AG04449 (cell line): ENCODE data around the gene SLC25A23.

Source experiments
- CTCF ChIA-PET: fragments of 350-600 bp; formaldehyde crosslinking; extraction: SDS; loops from one replicate; lab custom pipeline; 2021; ENCODE audit warnings: antibody characterized with exemption; lab: Yijun Ruan, JAX
- POLR2A ChIA-PET: fragments of 400-600, 350-600 bp; formaldehyde crosslinking; extraction: SDS; loops from one replicate; lab custom pipeline; 2020; ENCODE audit warnings: antibody characterized with exemption, inconsistent platforms; lab: Yijun Ruan, JAX
- DNase-seq: peaks from one replicate; pipeline ENCODE4 v3.0.0-alpha.2; 2010; ENCODE audit warnings: low read depth, low spot score
- H3K4me3 ChIP-seq: 2 replicates; pipeline ENCODE4 v1.5.1; 2011; ENCODE audit warnings: low read depth, mild to moderate bottlenecking, control low read depth, low read length
- CTCF ChIP-seq: IDR thresholded peaks from one replicate; pipeline ENCODE4 v1.5.1; 2011; ENCODE audit warnings: mild to moderate bottlenecking, moderate library complexity, low read length, control low read depth, inconsistent platforms; ENCODE audit not compliant: insufficient read depth; ENCODE audit errors: missing control alignments

SLC25A23 gene

GRCh38 chr19:6467384-6467783 is 7.8 kb upstream of the SLC25A23 start:
- TF ChIP-seq CTCF, result no peak
- no peak overlapping the region for H3K4me3 ChIP-seq
- no peak for DNase-seq
- ChIA-PET POLR2A (no interaction called here), CTCF (no interaction called here)

GRCh38 chr19:6466526-6467248 is 7.1 kb upstream of the SLC25A23 start:
- H3K4me3 ChIP-seq, result no peak overlapping the region
- ChIA-PET CTCF (no interaction called here), POLR2A (no interaction called here)
- TF ChIP-seq CTCF, result no peak
- DNase-seq, result no peak

- POLR2A ChIA-PET, result no interaction called here
- no peak overlapping the region for H3K4me3 ChIP-seq
- no peak for DNase-seq
- no peak for TF ChIP-seq CTCF
- CTCF ChIA-PET, result interaction anchor here (0.9 to 1.1 kb wide), 2 partner anchors 11 to 397 kb away, joined by 3 read pairs; no protein-coding TSS in a partner anchor
These were observed 6.1 kb upstream of the SLC25A23 start for GRCh38 chr19:6465663-6466062.

GRCh38 chr19:6465006-6465405 is 5.4 kb upstream of the SLC25A23 start:
- no peak for DNase-seq
- no peak overlapping the region for H3K4me3 ChIP-seq
- ChIA-PET CTCF (interaction anchor here (1.1 kb wide), 1 partner anchor 12 kb away, joined by 3 read pairs; no protein-coding TSS in a partner anchor), POLR2A (interaction anchor here (1.0 kb wide), 1 partner anchor 271 kb away, joined by 3 read pairs; no protein-coding TSS in a partner anchor)
- TF ChIP-seq CTCF, result no peak

- H3K4me3 ChIP-seq, result no peak within 1 kb of the TSS
- no peak for TF ChIP-seq CTCF
- DNase-seq, result no peak
- CTCF ChIA-PET, result interaction anchor here (1.1 kb wide), 1 partner anchor 13 kb away, joined by 3 read pairs; no protein-coding TSS in a partner anchor
- POLR2A ChIA-PET, result interaction anchor here (1.0 kb wide), 1 partner anchor 272 kb away, joined by 3 read pairs; no protein-coding TSS in a partner anchor
These were observed 4.7 kb upstream of the SLC25A23 start, which contains the start of gene CRB3 for GRCh38 chr19:6464070-6464873. CRB3 (plus strand) TSS chr19:6464271; CDS start chr19:6464702, 431 bp downstream.
